ENCODE data around the gene FLVCR1.
"Not testable (repeated sequence)": the region's sequence is repeated elsewhere in the genome, so short reads cannot be mapped to it uniquely, and the experiment has no call there.

FLVCR1 gene

DNA sequence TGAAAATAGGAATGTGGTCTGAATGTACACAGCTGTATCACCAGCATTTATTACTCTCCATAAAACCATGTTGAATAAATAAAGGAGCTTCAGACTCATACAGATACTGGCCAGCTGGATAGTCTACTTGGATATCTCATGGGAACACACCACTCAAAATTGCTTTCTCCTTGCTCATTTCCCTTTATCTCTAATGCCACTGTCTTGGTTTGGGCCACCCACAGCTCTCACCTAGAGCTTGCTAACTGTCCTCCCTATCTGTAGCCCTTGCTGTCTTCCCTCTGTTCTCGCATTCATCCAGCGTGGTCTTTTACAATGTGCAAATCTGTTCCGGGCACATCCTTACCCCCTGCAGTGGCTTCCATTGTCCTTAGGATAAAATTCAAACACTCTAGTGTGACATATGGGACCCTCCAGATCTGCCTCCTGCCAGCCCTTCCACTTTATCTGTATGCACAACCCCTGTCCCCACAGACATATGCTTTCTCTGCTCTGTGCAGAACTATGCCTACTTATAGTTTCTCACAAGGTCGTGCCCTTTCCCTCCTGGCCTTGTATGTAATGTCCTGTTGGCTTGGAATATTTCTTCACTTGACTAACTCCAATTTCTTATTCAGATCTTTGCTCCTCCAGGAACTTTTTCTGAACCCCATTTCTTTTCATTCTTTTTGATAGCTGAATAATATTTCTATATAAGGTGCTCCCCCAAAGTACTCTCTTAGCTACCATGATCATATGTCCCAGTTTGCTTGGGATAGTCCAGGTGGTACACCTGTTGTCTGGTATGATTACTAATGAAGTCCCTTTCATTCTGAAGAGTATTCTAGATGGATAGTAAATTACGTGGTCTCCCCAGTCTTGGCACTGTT lies 2.9 kb downstream of the FLVCR1 start:
- peak; percentile 93 for DNase-seq

GRCh38 chr1:212862111-212862690 lies 4.1 kb downstream of the FLVCR1 start:
- DNase-seq: no peak

DNA sequence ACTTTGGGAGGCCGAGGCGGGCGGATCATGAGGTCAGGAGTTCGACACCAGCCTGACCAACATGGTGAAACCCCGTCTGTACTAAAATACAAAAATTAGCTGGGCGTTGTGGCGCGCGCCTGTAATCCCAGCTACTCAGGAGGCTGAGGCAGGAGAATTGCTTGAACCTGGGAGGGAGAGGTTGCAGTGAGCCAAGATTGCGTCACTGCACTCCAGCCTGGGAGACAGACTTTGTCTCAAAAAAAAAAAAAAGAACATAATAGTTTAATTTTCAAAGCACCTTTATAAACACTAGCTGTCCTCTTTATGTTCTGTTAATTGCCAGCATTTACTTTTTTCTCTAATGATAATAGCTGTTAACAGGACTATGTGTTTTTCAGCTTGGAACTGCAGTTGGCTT lies 5.3 kb downstream of the FLVCR1 start:
- DNase-seq: not testable (repeated sequence)

GRCh38 chr1:212864201-212864600 lies 6.1 kb downstream of the FLVCR1 start:
- DNase-seq: no peak

DNA sequence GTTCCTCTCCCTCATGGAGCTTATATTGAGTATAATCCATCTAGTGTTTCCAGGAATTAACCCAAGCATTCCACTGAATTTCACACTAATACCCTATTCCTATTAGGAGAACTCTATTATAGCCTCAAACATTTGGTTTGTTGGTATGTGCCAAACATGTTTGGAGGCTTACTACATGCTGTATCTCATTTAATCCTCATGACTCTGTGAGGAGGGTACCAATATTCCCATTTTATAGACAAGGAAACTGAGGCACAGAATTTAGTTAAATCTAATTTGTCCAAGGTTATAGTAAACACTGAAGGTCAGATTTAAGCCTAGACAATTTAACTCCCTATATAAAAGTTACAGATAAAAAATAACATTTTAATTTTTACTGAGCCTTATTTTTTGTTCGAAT lies 9.1 kb downstream of the FLVCR1 start:
- no peak for DNase-seq

DNA sequence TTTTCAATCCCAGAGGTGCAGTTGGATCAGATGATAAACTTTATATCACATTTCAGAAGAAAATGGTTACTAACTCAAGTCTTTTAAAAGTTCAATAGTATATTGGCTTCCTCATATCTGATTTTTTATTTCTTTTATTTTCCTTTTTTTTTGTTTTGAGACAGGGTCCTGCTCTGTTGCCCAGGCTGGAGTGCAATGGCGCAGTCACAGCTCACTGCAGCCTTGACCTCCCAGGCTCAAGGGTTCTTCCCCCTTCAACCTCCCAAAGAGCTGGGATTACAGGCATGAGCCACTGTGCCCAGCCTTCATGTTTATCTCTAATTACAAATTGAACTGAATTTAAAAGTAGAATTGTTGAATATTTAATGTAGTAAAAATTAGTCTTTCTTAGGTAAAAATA lies 13.9 kb downstream of the FLVCR1 start:
- no peak for DNase-seq

DNA sequence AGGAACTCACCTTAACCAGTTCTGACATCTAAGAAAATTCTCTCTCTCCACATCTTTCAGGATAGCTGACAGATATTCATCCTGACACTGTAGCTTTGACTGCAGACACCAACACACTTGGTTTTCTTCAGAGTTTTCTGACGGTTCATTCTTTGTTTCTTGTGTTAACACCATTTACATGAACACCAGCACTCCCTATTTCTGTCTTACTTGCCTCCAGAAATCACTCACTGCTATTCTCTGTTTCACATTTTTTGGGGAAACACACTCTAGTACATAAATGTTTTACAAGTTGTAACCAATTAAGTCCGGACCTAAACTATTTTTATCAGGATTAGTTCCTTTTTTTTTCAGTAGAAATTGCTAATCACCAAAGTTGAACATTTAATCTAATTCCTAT lies 15.4 kb downstream of the FLVCR1 start:
- no peak for DNase-seq

DNA sequence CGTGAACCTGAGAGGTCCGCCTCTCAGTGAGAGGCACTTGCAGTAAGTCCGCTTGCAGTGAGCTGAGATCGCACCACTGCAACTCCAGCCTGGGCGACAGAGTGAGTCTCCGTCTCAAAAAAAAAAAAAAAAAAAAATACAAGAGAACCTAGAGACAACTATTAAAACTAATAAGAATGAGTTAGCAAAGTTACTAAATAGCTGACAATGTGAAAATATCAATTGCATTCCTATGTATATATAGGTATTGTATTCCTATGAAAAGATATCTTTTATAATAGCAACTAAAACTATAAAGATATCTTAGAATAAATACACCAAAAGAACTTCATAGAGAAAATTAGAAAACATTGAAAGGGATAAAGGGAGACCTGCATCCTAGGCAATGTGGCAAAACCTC lies 20.3 kb downstream of the FLVCR1 start:
- DNase-seq: no peak

GRCh38 chr1:212879947-212880690 lies 22.0 kb downstream of the FLVCR1 start:
- DNase-seq: no peak

GRCh38 chr1:212884592-212884991 lies 26.5 kb downstream of the FLVCR1 start:
- no peak for DNase-seq

DNA sequence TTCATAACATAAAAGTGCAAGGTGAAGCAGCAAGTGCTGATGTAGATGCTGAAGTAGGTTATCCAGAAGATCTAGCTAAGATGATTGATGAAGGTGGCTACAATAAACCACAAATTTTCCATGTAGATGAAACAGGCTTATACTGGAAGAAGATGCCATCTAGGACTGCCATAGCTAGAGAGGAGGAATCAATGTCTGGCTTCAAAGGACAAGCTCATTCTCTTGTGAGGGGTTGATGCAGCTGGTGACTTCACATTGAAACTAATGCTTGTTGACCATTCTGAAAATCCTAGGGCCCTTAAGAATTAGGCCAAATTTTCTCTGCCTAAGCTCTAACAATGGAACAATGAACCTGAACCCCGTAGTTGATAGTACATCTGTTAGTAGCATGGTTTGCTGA lies 34.0 kb downstream of the FLVCR1 start:
- DNase-seq: no peak

DNA sequence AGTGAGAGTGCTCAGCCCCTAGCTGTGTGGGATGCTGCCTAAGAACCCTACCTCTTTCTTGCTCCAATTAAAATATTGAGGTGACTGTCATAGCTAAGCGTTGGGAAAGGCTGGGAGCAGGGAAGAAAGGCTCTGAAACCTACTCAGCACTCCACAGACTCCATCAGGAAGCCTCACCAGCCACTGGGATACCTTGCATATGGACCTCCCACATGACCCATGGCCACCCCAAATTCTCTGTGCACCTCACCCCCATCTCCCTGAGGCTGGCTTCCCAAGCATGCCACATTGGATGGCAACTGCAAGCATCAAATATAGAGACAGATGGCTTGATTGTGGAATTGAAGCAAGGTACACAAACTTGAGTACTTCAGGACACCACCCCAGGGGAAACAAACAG lies 41.8 kb downstream of the FLVCR1 start:
- DNase-seq: no peak

GRCh38 chr1:212901290-212901689 lies 43.2 kb downstream of the FLVCR1 start:
- no peak for DNase-seq

GRCh38 chr1:212902054-212902453 lies 44.0 kb downstream of the FLVCR1 start:
- no peak for DNase-seq

DNA sequence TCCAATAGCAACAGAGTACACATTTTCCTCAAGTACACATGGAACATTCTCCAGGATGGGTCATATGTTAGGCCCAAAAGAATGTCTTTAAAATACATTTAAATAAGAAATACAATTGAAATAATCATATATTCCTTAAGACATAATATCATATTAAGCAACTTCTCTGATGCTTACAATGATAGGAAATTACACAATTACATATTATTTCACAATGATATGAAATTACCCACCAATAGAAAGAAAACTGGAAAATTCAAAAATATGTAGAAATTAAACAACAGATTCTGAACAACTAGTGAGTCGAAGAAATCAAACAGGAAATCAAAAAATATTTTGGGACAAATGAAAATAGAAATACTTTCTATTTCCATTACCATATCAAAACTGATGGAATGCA lies 45.6 kb downstream of the FLVCR1 start:
- no peak for DNase-seq

- not testable (repeated sequence) for DNase-seq
These were observed 50.0 kb downstream of the FLVCR1 start for GRCh38 chr1:212908071-212908470.

DNA sequence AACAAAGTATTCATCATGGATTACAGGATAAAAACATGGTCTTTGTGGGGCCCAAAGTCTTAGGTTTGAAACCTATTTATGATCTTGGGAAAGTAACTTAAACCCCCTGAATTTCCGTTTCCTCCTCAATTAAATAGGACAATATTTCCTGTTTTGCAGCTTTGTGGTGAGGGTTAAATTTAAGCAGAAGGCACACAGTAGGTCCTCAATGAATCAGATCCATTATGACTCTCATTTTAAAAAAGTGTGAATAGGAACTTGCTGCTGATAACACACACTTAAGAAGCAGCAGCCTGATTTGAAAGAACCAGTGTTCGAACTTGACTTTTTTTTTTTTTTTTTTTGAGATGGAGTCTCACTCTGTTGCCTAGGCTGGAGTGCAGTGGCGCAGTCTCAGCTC lies 50.9 kb downstream of the FLVCR1 start:
- no peak for DNase-seq

DNA sequence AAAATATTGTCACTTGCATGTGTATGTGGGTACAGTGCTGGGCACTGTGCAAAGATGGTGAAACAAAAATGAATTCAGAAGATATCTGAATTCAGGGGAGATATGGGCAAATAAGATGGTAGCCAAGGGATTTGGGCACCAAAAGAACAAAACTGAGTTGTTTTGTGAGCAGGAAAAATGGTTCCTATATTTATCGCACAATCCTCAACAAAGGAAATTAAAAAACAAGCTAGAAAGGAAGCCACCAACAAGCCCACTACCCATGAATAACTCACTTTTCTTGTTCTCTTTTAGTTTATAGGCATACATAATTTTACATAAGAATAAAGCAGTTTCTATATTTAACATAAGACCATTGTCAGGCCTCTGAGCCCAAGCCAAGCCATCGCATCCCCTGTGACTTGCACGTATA lies 51.6 kb downstream of the FLVCR1 start:
- DNase-seq: no peak

GRCh38 chr1:212910213-212910612 lies 52.1 kb downstream of the FLVCR1 start:
- not testable (repeated sequence) for DNase-seq

GRCh38 chr1:212913638-212914037 lies 55.6 kb downstream of the FLVCR1 start:
- DNase-seq: not testable (repeated sequence)

- not testable (repeated sequence) for DNase-seq
These were observed 56.0 kb downstream of the FLVCR1 start for GRCh38 chr1:212914110-212914509.

DNA sequence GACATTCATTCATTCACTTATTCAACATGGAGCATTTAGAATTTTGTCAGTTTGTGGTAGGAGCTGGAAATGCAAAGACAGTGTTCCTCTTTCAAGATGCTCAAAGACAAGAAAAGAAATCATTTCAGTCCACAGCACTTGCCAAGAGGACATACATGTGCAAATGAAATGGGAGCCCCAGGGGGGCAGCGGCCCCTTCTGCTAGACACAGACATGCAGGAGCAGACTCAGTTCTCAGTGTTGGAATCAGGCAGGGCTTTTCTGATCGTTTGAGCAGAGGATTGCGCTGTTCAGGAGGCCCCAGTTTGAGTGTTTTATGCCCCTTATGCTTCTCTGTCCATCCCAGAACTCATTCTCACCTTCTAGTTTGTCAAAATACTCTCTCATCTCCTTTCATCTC lies 56.7 kb downstream of the FLVCR1 start:
- no peak for DNase-seq

GRCh38 chr1:212915245-212916091 lies 57.4 kb downstream of the FLVCR1 start:
- peak; percentile 26 for DNase-seq
